Measurements from ENCODE around the gene FAM163B. TPM values are rescaled to one million over a fixed set of nuclear protein-coding genes. Genes with fewer than 3 reads are reported as not detected.

Gene FAM163B
- total RNA-seq, 4 donors from 2014 or later: not detected

DNA sequence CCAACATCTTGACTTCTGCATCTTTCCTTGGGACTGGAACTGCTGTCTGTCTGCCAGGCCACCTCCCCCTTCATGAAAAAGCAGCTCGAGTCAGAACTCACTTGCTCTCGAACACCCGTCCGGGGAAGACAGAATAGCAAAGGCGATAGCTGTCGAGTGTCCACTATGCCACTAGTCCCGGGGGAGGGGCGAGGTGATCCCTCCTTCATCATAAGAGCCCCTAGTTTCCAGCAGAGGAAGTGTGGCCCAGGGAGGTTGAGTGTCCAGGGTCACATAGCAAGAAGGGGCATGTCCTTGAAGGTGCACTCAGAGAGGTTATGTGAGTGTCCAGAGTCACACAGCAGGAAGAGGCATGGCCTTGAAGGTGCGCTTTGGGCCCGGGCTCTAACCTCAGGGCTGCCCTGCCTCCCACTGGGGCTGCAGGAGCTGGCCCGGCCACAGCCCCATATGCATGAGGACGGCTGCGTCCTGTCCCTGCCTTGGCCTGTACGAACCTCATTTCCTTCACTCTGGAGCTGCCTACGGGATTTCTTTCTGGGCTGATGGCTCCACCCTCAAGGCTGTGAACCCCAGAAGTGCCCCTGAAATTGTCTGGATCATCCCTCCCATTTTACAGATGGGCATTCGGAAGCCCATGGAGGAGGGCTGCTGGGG lies 33.6 kb upstream of the FAM163B start:
- no peak for TF ChIP-seq CTCF (IDR thresholded peaks at IDR 0.05; ENCODE audit: low read depth)

DNA sequence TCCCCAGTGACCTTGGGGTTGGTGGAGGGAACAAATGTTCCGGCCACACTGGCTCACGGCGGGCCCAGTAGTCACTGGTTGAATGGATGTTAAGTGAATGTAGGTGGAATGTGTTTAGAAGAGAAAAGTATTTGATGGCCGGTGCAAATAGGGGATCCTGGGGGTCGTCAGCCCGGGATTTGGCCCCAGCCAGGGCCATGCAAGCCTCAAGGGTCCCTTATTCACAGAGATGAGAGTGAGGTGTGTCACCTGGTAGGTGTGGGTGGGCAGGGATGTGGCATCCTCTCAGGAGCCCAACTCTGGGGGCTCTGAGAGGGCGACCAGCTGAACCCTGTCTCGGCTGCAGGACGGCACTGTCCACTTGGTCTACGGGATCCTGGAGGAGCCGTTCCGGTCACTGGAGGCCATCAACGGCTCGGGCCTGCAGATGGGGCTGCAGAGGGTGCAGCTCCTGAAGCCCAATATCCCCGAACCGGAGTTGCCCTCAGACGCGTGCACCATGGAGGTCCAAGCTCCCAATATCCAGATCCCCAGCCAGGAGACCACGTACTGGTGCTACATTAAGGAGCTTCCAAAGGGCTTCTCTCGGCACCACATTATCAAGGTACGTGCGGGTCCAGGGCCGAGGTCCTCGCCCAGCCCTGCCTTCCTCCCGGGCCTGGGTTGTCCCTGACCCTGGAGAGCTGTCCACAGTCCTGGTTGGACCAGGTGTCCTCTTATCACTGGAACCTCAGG lies 32.8 kb upstream of the FAM163B start:
- TF ChIP-seq CTCF (IDR thresholded peaks at IDR 0.05; ENCODE audit: low read depth): no peak

GRCh38 chr9:133641396-133641655 lies 32.1 kb upstream of the FAM163B start:
- TF ChIP-seq CTCF (IDR thresholded peaks at IDR 0.05; ENCODE audit: low read depth): no peak

DNA sequence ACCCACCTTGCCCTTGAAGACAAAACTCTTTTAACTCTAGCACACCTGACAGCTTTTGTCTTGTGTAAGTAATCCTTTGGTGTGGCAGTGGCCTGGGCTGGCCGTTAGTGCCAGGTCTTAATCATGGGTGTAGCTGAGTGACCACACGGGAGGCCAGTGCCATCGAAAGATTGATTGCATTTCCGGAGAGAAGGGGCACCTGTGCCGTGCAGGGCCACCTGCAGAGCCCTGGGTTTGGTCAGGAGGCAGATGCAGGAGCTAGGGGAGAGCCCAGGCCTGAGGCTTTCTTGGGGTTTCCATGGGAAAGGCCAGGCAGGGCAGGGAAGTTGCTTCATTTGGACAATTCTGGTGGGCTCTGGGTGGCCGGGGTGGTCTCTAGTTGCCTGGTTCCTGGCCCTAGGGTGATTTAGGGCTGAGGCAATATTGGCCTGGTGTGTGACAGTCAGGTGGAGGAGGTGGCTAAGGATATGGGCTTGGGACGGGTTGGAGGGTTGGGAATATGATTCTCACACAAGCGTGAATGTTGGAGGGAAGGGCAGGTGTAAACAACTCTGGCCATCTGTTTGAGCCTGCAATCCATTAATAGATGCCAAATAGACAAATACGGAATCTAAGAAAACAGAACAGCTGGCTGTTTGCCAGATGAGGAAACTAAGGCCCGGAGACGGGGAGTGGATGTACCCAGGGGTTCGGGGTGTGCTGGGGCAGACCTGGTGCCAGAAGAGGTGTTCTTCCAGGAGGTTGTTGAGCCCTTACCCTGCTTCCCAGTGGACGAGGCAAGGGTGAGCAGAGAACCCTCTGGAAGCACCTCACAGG lies 31.6 kb upstream of the FAM163B start:
- no peak for TF ChIP-seq CTCF (IDR thresholded peaks at IDR 0.05; ENCODE audit: low read depth)

DNA sequence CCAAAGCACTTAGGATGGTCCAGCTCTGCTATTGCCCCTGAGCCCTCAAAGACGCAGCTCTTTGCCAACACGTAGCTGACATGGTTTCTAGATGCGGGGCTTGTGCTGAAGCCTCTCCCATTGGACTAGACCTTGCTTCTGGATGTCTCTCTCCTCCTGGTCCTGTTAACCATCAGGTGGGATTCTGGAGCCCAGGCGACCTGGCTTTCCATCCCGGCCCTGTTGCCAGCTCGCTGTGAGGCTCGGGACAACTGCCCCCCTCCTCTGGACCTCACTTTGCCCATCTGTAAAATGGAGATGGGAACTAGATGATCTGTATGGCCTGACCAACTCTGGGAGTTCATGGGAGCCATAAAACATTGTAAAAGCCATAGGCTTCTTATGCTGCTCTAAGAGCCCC lies 31.0 kb upstream of the FAM163B start:
- no peak for TF ChIP-seq CTCF (IDR thresholded peaks at IDR 0.05; ENCODE audit: low read depth)

DNA sequence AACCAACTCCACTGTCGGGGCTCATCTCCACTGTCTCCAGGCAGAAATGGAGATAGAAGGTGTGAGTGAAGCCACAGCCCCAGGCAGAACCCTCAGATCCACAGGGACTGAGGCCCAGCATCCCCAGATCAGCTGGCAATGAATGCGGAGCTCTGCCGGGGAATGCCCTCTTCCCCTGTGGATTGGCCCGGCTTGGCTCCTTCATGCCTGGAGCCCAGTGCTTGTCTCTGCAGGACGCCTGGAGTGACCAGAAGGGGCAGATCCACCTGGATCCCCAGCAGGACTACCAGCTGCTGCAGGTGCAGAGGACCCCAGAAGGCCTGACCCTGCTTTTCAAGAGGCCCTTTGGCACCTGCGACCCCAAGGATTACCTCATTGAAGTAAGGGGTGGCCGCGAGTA lies 30.4 kb upstream of the FAM163B start:
- TF ChIP-seq CTCF (IDR thresholded peaks at IDR 0.05; ENCODE audit: low read depth): no peak

DNA sequence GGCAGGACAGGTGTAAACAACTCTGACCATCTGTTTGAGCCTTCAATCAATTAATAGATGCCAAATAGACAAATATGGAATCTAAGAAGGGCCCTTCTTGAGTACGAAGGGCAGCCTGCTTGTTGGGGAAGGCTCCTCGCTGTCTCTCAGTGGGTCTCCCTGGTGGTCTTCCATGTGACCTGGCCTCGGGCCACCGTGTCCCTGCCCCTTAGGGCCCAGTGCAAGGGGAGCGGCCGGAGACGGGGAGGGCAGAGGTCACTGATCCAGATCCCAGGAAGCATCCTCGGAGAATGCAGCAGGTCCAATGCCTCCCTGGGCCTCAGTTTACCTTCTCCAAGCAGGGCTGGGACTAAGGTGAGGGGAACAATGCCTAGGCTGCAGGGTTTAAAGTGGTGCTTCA lies 29.5 kb upstream of the FAM163B start:
- TF ChIP-seq CTCF (IDR thresholded peaks at IDR 0.05; ENCODE audit: low read depth): no peak

Measured in subcutaneous adipose tissue (tissue), 4 donors.